ENCODE results near the gene SRRM1.

Gene SRRM1

GRCh38 chr1:24679725-24680124 lies 36.6 kb downstream of the SRRM1 start:
- DNase-seq (ENCODE audit: low read depth): no peak
- H3K4me3 ChIP-seq (ENCODE audit: low read depth, low read length): no peak overlapping the region
- TF ChIP-seq CTCF (IDR thresholded peaks at IDR 0.05; ENCODE audit: insufficient read depth, low read depth, low read length, missing control alignments): no peak

- no peak overlapping the region for H3K4me3 ChIP-seq (ENCODE audit: low read depth, low read length)
- no peak for TF ChIP-seq CTCF (IDR thresholded peaks at IDR 0.05; ENCODE audit: insufficient read depth, low read depth, low read length, missing control alignments)
- DNase-seq (ENCODE audit: low read depth): no peak
Measured at GRCh38 chr1:24683713-24684162, 40.6 kb downstream of the SRRM1 start.

- H3K4me3 ChIP-seq (ENCODE audit: low read depth, low read length): no peak overlapping the region
- TF ChIP-seq CTCF (IDR thresholded peaks at IDR 0.05; ENCODE audit: insufficient read depth, low read depth, low read length, missing control alignments): no peak
- no peak for DNase-seq (ENCODE audit: low read depth)
Measured at GRCh38 chr1:24688033-24688432, 44.9 kb downstream of the SRRM1 start.

DNA sequence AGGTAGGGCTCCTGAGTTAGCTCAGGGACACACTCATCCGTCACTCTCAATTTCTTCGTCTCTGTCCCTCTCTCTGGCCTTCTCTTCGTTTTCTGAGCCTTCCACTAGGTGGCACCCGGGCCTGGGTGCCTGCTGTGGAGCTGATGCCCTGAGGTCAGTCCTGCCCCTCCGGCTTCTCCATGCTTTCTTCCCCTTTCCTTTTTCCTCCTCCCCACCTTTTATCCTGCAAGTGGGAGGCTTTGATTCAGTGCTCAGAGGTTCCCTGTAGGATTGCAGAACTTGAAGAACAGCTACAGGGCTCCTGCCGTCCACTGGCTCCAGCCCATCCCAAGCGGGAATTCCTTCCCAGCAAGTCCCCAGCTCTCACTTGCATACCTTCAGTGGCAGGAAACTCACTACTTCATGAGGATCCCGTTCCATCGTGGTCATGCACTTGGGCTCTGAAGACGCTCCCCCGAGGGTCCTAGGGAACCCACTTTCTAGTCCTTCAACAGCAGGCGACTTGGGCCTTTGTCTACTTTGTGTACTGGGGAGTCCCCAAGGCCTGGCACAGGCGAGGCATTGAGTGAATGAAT lies 45.6 kb downstream of the SRRM1 start:
- TF ChIP-seq CTCF (IDR thresholded peaks at IDR 0.05; ENCODE audit: insufficient read depth, low read depth, low read length, missing control alignments): peak; percentile 90
- peak; percentile 74 for DNase-seq (ENCODE audit: low read depth)

DNA sequence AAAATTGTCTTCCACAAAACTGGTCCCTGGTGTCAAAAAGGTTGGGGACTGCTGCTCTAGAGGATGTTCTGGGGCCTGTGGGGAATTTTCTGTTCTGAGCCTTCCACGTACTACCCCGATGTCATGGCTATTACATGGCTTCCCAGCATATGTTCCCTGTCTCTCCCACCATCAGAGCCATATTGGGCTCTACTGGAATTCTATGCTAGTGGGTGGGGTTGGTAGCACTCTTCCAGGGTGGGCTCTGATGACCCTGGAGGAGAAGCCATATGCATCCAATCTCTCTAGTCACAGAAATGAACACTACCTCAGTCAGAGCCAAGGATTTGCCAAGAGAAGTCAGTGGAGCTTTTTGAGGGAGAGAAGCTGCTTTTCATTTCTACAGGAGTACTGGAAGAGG lies 47.9 kb downstream of the SRRM1 start:
- DNase-seq (ENCODE audit: low read depth): no peak
- no peak for TF ChIP-seq CTCF (IDR thresholded peaks at IDR 0.05; ENCODE audit: insufficient read depth, low read depth, low read length, missing control alignments)
- no peak overlapping the region for H3K4me3 ChIP-seq (ENCODE audit: low read depth, low read length)

More for the DNA sequence above, 45.6 kb downstream of the SRRM1 start:
- no peak overlapping the region for H3K4me3 ChIP-seq (ENCODE audit: low read depth, low read length)

DNA sequence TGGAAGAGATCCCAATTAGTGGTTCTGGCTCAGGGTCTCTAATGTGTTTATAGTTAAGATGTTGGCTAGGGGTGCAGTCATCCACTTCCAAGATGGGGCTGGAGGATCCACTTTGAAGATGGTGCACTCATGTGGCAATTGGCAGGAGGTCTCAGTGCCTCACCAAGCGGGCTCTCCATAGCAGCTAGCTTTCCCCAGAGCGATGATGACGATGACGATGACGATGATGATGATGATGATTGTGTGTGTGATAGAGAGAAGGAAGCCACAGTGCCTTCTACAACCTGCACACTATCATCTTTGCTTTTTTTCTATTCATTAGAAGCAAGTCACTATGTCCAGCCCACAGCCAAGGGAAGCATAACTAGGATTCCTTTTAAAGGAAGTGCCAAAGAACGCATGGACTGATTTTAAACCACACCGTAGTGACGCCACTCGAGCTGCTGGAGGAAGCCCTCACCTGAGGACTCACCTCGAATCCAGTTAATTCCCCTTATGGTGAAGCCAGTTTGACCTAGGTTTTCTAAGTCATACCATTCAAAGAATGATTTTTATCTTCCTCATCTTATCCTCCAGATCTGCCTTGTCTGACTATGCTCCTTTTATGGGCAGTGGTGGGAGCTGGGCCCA lies 49.4 kb downstream of the SRRM1 start:
- H3K4me3 ChIP-seq (ENCODE audit: low read depth, low read length): no peak overlapping the region
- no peak for DNase-seq (ENCODE audit: low read depth)
- TF ChIP-seq CTCF (IDR thresholded peaks at IDR 0.05; ENCODE audit: insufficient read depth, low read depth, low read length, missing control alignments): no peak

Data from GM12865 (cell line).